Activated naive CD8-positive, alpha-beta T cell treated with anti-CD3 and anti-CD28 coated beads for 36 hours (primary cell): Measurements from ENCODE around the gene CAST. TPM values are rescaled to one million over a fixed set of nuclear protein-coding genes. Genes with fewer than 3 reads are reported as not detected.
"Not testable (repeated sequence)": the region's sequence is repeated elsewhere in the genome, so short reads cannot be mapped to it uniquely, and the experiment has no call there.

Experiments used
- DNase-seq: peaks from one replicate; pipeline ENCODE4 v3.0.0; 2021
- H3K27ac Mint-ChIP-seq: one replicate; pipeline ENCODE4 v1.8.0; 2022; ENCODE audit warnings: mild to moderate bottlenecking, moderate library complexity, mixed read lengths
- H3K27me3 Mint-ChIP-seq: one replicate; pipeline ENCODE4 v1.8.0; 2022; ENCODE audit warnings: mild to moderate bottlenecking, mixed read lengths
- H3K36me3 Mint-ChIP-seq: one replicate; pipeline ENCODE4 v1.8.0; 2021; ENCODE audit warnings: mild to moderate bottlenecking, mixed read lengths
- H3K4me1 Mint-ChIP-seq: one replicate; pipeline ENCODE4 v1.8.0; 2021; ENCODE audit warnings: mixed read lengths
- H3K4me3 Mint-ChIP-seq: one replicate; pipeline ENCODE4 v1.8.0; 2022; ENCODE audit warnings: mild to moderate bottlenecking, moderate library complexity, mixed read lengths
- H3K9me3 Mint-ChIP-seq: one replicate; pipeline ENCODE4 v1.8.0; 2022; ENCODE audit warnings: mixed read lengths
- total RNA-seq, 2 experiments: library from RNA; stranded (reverse); gene quantifications; one replicate each; pipeline ENCODE4 v1.2.3, GENCODE V29; 2021

The CAST gene, protein sequence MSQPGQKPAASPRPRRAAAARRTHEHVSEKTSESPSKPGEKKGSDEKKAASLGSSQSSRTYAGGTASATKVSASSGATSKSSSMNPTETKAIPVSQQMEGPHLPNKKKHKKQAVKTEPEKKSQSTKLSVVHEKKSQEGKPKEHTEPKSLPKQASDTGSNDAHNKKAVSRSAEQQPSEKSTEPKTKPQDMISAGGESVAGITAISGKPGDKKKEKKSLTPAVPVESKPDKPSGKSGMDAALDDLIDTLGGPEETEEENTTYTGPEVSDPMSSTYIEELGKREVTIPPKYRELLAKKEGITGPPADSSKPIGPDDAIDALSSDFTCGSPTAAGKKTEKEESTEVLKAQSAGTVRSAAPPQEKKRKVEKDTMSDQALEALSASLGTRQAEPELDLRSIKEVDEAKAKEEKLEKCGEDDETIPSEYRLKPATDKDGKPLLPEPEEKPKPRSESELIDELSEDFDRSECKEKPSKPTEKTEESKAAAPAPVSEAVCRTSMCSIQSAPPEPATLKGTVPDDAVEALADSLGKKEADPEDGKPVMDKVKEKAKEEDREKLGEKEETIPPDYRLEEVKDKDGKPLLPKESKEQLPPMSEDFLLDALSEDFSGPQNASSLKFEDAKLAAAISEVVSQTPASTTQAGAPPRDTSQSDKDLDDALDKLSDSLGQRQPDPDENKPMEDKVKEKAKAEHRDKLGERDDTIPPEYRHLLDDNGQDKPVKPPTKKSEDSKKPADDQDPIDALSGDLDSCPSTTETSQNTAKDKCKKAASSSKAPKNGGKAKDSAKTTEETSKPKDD
- 100 to 1,000 TPM; 121 to 123 TPM for total RNA-seq

DNA sequence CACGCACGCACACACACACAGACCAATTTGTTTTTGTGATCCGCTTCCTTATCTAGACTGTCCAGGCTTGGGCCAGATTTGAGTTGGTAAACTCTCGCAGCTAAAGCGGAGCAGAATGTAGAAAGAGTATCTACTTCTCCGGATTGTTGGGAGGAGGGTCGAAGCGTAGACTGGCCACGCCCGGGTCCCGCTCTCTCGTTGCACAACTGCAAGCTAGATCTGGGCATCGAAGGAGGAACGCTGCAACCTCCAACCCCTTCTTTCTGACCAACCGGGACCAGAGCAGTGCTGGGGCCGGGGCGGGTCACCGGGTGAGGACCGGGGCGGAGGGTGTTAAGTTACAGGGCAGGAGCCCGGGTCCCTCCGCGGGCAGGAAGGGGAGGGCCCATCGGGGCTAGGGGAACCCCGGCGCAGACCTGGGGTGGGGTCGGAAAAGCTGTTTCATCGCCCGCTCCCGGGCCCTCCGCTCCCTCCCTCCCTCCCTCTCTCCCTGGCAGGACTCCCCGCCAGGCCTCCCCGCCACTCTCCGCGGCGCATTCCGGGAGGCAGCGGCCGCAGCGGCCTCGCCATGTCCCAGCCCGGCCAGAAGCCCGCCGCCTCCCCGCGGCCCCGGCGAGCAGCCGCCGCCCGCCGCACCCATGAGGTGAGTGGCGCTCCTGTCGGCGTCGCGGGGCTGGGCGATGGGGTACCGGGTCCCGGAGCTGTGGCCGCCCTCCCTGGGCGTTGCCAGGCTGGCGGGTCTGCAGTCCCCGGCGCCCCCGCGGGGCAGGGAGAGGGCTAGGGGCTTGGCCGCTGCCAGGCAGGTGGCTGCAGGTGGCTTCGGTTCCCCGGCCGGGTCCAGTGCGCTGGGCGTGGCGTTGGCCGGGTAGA, at the start of gene CAST:
TSS of gene CAST (plus strand) at position 522 of the 870 bp plus-strand sequence. CDS start at position 569, 47 bp downstream.
- peaks cover 2% of the 10 kb centered on the region for H3K36me3 Mint-ChIP-seq
- H3K4me3 Mint-ChIP-seq: peak within 1 kb of the TSS; percentile 96
- no peaks in the 10 kb centered on the region for H3K9me3 Mint-ChIP-seq
- peaks cover 18% of the 10 kb centered on the region for H3K27me3 Mint-ChIP-seq
- peak; percentile 86 for DNase-seq
- peaks cover 41% of the 10 kb centered on the region for H3K4me1 Mint-ChIP-seq
- H3K27ac Mint-ChIP-seq: peak within 1 kb of the TSS; percentile 96

DNA sequence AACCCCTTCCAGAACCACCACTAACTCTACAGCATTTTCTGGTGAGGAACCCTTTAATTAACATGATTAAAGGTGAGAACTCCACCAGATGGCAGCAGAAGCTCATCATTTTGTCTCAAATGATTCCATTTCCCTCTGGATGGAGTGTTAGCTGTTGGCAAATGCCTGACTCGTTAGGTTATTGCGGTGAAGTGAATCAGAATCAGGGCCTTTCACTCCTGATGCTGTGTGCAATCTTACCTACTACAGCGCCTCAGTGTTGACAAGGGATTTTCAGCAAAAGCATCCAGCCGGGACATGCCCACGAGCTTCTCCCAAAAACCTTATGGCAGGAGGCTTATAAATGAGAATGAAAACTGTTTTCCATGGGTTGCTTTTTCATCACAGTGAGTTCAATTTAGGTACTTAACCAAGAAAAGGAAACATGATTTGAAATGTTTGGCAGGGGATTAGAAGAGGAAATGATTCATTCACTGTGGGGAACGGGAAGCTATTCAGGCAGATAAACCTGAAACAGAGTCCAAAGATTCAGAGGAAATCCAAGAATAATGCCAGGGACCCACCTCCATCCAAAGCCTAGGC, 48.0 kb upstream of the CAST start:
- H3K9me3 Mint-ChIP-seq: peaks cover 2% of the 10 kb centered on the region
- H3K4me3 Mint-ChIP-seq: no peak overlapping the region
- peaks cover 2% of the 10 kb centered on the region for H3K36me3 Mint-ChIP-seq
- H3K4me1 Mint-ChIP-seq: peaks cover 5% of the 10 kb centered on the region
- no peak overlapping the region for H3K27ac Mint-ChIP-seq
- peaks cover 28% of the 10 kb centered on the region for H3K27me3 Mint-ChIP-seq
- peak; percentile 31 for DNase-seq

- Mint-ChIP-seq H3K27ac (no peak overlapping the region), H3K27me3 (peaks cover 25% of the 10 kb centered on the region), H3K9me3 (no peaks in the 10 kb centered on the region), H3K36me3 (peaks cover under 1% of the 10 kb centered on the region), H3K4me3 (no peak overlapping the region), H3K4me1 (peaks cover 5% of the 10 kb centered on the region)
- no peak for DNase-seq
Measured at GRCh38 chr5:96615223-96615622, 47.0 kb upstream of the CAST start.

GRCh38 chr5:96616801-96617200, 45.4 kb upstream of the CAST start:
- H3K4me3 Mint-ChIP-seq: no peak overlapping the region
- no peaks in the 10 kb centered on the region for H3K36me3 Mint-ChIP-seq
- H3K4me1 Mint-ChIP-seq: peaks cover 5% of the 10 kb centered on the region
- no peak overlapping the region for H3K27ac Mint-ChIP-seq
- H3K9me3 Mint-ChIP-seq: no peaks in the 10 kb centered on the region
- peaks cover 17% of the 10 kb centered on the region for H3K27me3 Mint-ChIP-seq
- DNase-seq: no peak

GRCh38 chr5:96618311-96619016, 43.7 kb upstream of the CAST start:
- H3K9me3 Mint-ChIP-seq, H3K4me1 Mint-ChIP-seq, H3K36me3 Mint-ChIP-seq, H3K27me3 Mint-ChIP-seq, H3K4me3 Mint-ChIP-seq, DNase-seq, H3K27ac Mint-ChIP-seq: not testable (repeated sequence)

DNA sequence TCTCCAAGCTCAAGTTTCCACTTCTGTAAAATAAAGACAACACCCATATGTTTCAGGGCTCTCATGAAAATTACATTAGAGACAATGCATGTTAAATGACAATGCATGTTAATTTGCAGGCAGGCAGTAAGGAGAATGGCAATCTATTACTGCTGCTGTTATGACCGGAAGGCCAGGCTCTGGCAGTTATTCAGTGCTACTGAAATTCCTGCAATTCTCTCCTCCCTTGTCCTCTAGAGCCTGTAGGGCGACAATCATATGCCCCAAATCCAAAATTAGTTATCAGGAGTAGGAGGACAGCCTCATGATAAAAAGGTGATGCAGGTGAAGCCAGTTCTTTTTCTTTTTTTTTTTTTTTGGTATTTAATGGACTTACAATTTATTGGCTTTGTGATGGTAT, 42.2 kb upstream of the CAST start:
- no peaks in the 10 kb centered on the region for H3K9me3 Mint-ChIP-seq
- H3K27ac Mint-ChIP-seq: no peak overlapping the region
- H3K4me1 Mint-ChIP-seq: no peaks in the 10 kb centered on the region
- no peaks in the 10 kb centered on the region for H3K27me3 Mint-ChIP-seq
- DNase-seq: no peak
- H3K4me3 Mint-ChIP-seq: no peak overlapping the region
- H3K36me3 Mint-ChIP-seq: no peaks in the 10 kb centered on the region

DNA sequence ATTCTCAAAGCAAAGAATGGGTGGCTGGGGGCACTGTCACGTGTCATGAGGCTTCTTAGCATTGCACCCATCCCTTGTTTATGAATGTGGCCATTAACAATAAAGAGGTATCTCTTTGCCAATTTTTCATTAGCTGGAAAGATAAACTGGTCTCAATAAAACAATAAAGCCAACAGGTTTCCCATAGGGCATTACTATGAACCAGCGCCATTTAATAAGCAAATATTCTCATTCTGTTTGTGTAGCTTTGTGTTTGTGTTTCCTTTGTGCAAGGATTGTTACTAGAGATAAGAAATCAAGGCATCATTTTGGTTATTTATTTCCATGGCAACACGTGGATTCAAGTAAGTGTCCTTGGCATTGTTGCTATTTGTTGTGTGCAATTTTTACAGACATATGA, 37.6 kb upstream of the CAST start:
- Mint-ChIP-seq H3K4me3 (no peak overlapping the region), H3K36me3 (no peaks in the 10 kb centered on the region), H3K4me1 (peaks cover 3% of the 10 kb centered on the region), H3K9me3 (no peaks in the 10 kb centered on the region), H3K27me3 (no peaks in the 10 kb centered on the region), H3K27ac (no peak overlapping the region)
- no peak for DNase-seq

DNA sequence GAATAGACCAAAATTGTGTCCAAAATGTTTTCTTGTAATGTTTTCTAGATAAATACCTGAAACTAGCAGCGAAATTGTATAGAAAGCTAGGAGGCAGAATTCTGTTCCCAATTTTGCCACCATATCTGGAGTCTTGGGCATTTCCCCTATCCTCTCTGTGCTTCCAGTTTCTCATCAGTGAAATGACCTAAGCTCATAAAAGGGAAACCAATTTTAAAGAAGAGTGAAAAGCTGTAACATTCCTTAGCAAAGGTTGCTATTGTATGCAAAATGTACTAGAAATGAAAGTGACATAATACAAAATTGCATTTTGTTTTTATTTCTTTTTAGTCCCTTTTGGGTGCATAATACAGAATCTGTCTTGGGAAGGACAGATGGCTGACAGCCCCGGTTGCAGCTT, 36.8 kb upstream of the CAST start:
- H3K27me3 Mint-ChIP-seq: no peaks in the 10 kb centered on the region
- H3K4me3 Mint-ChIP-seq: no peak overlapping the region
- peaks cover 3% of the 10 kb centered on the region for H3K4me1 Mint-ChIP-seq
- no peaks in the 10 kb centered on the region for H3K36me3 Mint-ChIP-seq
- no peak for DNase-seq
- H3K27ac Mint-ChIP-seq: no peak overlapping the region
- H3K9me3 Mint-ChIP-seq: no peaks in the 10 kb centered on the region

- H3K9me3 Mint-ChIP-seq: no peaks in the 10 kb centered on the region
- H3K27me3 Mint-ChIP-seq: no peaks in the 10 kb centered on the region
- no peaks in the 10 kb centered on the region for H3K36me3 Mint-ChIP-seq
- no peak overlapping the region for H3K27ac Mint-ChIP-seq
- DNase-seq: no peak
- H3K4me3 Mint-ChIP-seq: no peak overlapping the region
- H3K4me1 Mint-ChIP-seq: peaks cover 3% of the 10 kb centered on the region
Measured at GRCh38 chr5:96626956-96627355, 35.2 kb upstream of the CAST start.

GRCh38 chr5:96627792-96628398, 34.3 kb upstream of the CAST start:
- H3K36me3 Mint-ChIP-seq: no peaks in the 10 kb centered on the region
- H3K27me3 Mint-ChIP-seq: no peaks in the 10 kb centered on the region
- H3K4me1 Mint-ChIP-seq: peaks cover 3% of the 10 kb centered on the region
- H3K4me3 Mint-ChIP-seq: no peak overlapping the region
- no peaks in the 10 kb centered on the region for H3K9me3 Mint-ChIP-seq
- no peak for DNase-seq
- no peak overlapping the region for H3K27ac Mint-ChIP-seq

DNA sequence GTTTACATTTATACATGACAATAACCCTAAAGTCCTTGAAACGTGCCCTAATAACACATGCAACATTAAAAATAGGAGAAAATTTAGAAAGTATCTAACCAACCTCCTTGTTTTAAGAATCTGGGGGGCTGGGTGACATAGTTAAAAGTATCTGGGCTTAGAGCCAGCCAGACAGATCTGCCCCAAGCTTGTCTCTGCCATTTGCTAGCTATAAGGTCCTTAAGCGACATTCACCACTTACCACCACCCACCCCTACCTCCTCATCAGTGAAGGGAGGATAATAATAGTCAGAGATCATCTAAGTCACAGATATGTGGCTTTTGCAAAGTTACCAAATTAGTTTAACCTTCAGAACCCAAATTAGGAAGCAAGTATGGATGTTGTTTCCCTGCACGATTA, 33.8 kb upstream of the CAST start:
- Mint-ChIP-seq H3K27me3 (no peaks in the 10 kb centered on the region), H3K27ac (no peak overlapping the region), H3K9me3 (no peaks in the 10 kb centered on the region), H3K4me3 (no peak overlapping the region), H3K4me1 (peaks cover 3% of the 10 kb centered on the region), H3K36me3 (no peaks in the 10 kb centered on the region)
- DNase-seq: no peak

- Mint-ChIP-seq H3K9me3 (no peaks in the 10 kb centered on the region), H3K4me1 (peaks cover 3% of the 10 kb centered on the region), H3K27me3 (peaks cover 5% of the 10 kb centered on the region), H3K4me3 (no peak overlapping the region), H3K36me3 (no peaks in the 10 kb centered on the region), H3K27ac (no peak overlapping the region)
- no peak for DNase-seq
Measured at GRCh38 chr5:96629774-96630173, 32.4 kb upstream of the CAST start.

- DNase-seq: no peak
- H3K9me3 Mint-ChIP-seq: no peaks in the 10 kb centered on the region
- no peak overlapping the region for H3K27ac Mint-ChIP-seq
- H3K4me3 Mint-ChIP-seq: no peak overlapping the region
- no peaks in the 10 kb centered on the region for H3K4me1 Mint-ChIP-seq
- H3K36me3 Mint-ChIP-seq: no peaks in the 10 kb centered on the region
- H3K27me3 Mint-ChIP-seq: peaks cover 11% of the 10 kb centered on the region
Measured at GRCh38 chr5:96633820-96634219, 28.4 kb upstream of the CAST start.

GRCh38 chr5:96634881-96635280, 27.3 kb upstream of the CAST start:
- no peaks in the 10 kb centered on the region for H3K36me3 Mint-ChIP-seq

More at GRCh38 chr5:96634881-96635280, 27.3 kb upstream of the CAST start:
- no peak overlapping the region for H3K4me3 Mint-ChIP-seq
- no peak overlapping the region for H3K27ac Mint-ChIP-seq
- peaks cover 11% of the 10 kb centered on the region for H3K27me3 Mint-ChIP-seq
- H3K9me3 Mint-ChIP-seq: no peaks in the 10 kb centered on the region
- no peaks in the 10 kb centered on the region for H3K4me1 Mint-ChIP-seq
- no peak for DNase-seq
